HG02870 (cell line): ENCODE results near the gene TTC31.

Experiments
- ATAC-seq: cut with Tn5 transposase; IDR thresholded peaks from one replicate; pipeline ENCODE4 v1.9.1; 2021; ENCODE audit warnings: mild to moderate bottlenecking, moderate library complexity; ENCODE audit not compliant: unreplicated experiment

The TTC31 gene

GRCh38 chr2:74503506-74504475 is 20.9 kb downstream of the TTC31 start:
- ATAC-seq: no peak

GRCh38 chr2:74504591-74504990 is 21.7 kb downstream of the TTC31 start:
- no peak for ATAC-seq

- no peak for ATAC-seq
Observed at GRCh38 chr2:74505448-74506246, 22.8 kb downstream of the TTC31 start.

- peak; percentile 90 for ATAC-seq
Observed at GRCh38 chr2:74507145-74507925, 24.5 kb downstream of the TTC31 start, which contains the start of gene PCGF1. Gene PCGF1, minus strand, starts transcription at chr2:74507695. Its CDS starts 27 bp downstream, at chr2:74507668.

GRCh38 chr2:74507926-74508520 is 25.1 kb downstream of the TTC31 start:
- peak; percentile 3 for ATAC-seq

- no peak for ATAC-seq
Observed at GRCh38 chr2:74510272-74510671, 27.4 kb downstream of the TTC31 start.

- ATAC-seq: no peak
Observed at GRCh38 chr2:74511104-74511989, 28.5 kb downstream of the TTC31 start.

GRCh38 chr2:74512744-74513604 is 30.1 kb downstream of the TTC31 start:
- ATAC-seq: no peak

GRCh38 chr2:74513605-74514367 is 30.9 kb downstream of the TTC31 start:
- no peak for ATAC-seq

GRCh38 chr2:74514368-74515270 is 31.7 kb downstream of the TTC31 start, which contains the start of gene TLX2:
Gene TLX2, plus strand, starts transcription at chr2:74514450. Its CDS starts 357 bp downstream, at chr2:74514807.
- no peak for ATAC-seq

GRCh38 chr2:74515271-74515980 is 32.5 kb downstream of the TTC31 start:
- ATAC-seq: no peak

GRCh38 chr2:74515981-74516633 is 33.2 kb downstream of the TTC31 start:
- no peak for ATAC-seq

GRCh38 chr2:74516650-74517049 is 33.8 kb downstream of the TTC31 start:
- no peak for ATAC-seq

- ATAC-seq: no peak
Observed at GRCh38 chr2:74522516-74522915, 39.6 kb downstream of the TTC31 start.

GRCh38 chr2:74524005-74524404 is 41.1 kb downstream of the TTC31 start:
- no peak for ATAC-seq
